Vagina (tissue), 2 donors: Measurements from ENCODE around the gene ZNF780A. TPM values are rescaled to one million over a fixed set of nuclear protein-coding genes. Genes with fewer than 3 reads are reported as not detected.
A peak's percentile ranks its signal among the peaks of the same experiment; 100 is the strongest.
"Not testable (repeated sequence)": the region's sequence is repeated elsewhere in the genome, so short reads cannot be mapped to it uniquely, and the experiment has no call there.

ENCODE experiments used
- DNase-seq, 2 donors: peaks; one replicate each; pipeline ENCODE4 v3.0.0-alpha.2; 2017; ENCODE audit errors: extremely low spot score in 2 of 2
- H3K27ac ChIP-seq: fragments of 200-600 bp; sonication (generic); one replicate; pipeline ENCODE4 v1.5.1; 2019
- H3K27me3 ChIP-seq: fragments of 200-600 bp; sonication (generic); one replicate; pipeline ENCODE4 v1.5.1; 2019
- H3K36me3 ChIP-seq, 2 donors: fragments of 200-600 bp; sonication (generic); one replicate each; pipeline ENCODE4 v1.5.1; 2017 to 2019
- H3K4me1 ChIP-seq: fragments of 200-600 bp; sonication (generic); one replicate; pipeline ENCODE4 v1.5.1; 2019
- H3K4me3 ChIP-seq, 2 donors: fragments of 200-600 bp; sonication (generic); 1 replicate in 1 of 2; 2 replicates in 1 of 2; pipeline ENCODE4 v1.5.1; 2016 to 2019
- H3K9me3 ChIP-seq: fragments of 200-600 bp; sonication (generic); one replicate; pipeline ENCODE4 v1.5.1; 2019
- POLR2A ChIP-seq, 2 donors: fragments of 450-650 bp; IDR thresholded peaks; one replicate each; pipeline ENCODE4 v1.6.1; 2017; ENCODE audit warnings: antibody characterized with exemption in 2 of 2, mild to moderate bottlenecking in 2 of 2, moderate library complexity in 2 of 2
- POLR2AphosphoS5 ChIP-seq, 2 donors: sonication (generic); formaldehyde crosslinking; IDR thresholded peaks; one replicate each; pipeline ENCODE4 v1.9.0; 2017; ENCODE audit warnings: antibody characterized with exemption in 2 of 2, mild to moderate bottlenecking in 2 of 2, low read depth in 1 of 2; ENCODE audit not compliant: insufficient read depth in 1 of 2
- intact Hi-C: fragments of 100-400 bp; cut with DNase I; formaldehyde crosslinking; loops from one replicate; pipeline ENCODE4 v1.15.1; 2023
- total RNA-seq: library from RNA; depleted of rRNA; stranded (reverse); fragments of >200 nt; gene quantifications from one replicate; pipeline ENCODE4 v1.2.3, GENCODE V29; 2016
- TF ChIP-seq, protein P1 (sequence below), 3 experiments: fragments of 450-650 bp in 2 of 3; fragments of 200-600 bp in 1 of 3; sonication (generic) in 1 of 3; IDR thresholded peaks; one replicate each; pipeline ENCODE4 v1.5.1; 2017 to 2019; ENCODE audit warnings: antibody characterized with exemption in 3 of 3, mild to moderate bottlenecking in 2 of 3, moderate library complexity in 2 of 3

ZNF780A gene
- total RNA-seq, 1 donor from 2014 or later = 18.7 TPM

DNA sequence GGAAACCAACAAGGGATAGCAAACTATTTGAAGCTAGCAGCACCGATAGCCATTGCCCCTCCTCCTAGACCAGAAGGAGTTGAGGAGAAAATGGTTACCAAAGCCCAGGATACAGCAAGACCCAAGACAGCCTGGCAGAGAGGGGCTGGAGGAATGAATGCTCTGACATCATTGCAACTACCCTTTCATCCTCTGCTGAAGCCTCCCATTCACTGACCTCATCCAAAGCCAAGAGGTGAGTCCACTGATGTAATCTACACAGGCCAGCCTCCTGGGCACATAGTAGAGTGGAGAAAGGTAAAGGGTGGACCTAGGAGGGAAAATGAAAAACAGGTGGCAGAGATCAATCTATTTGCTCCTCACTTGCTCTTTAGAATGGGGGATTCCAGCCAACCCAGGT is 42.7 kb upstream of the ZNF780A start:
- Histone ChIP-seq H3K4me3 (no peak overlapping the region), H3K9me3 (no peaks in the 10 kb centered on the region), H3K36me3 (no peaks in the 10 kb centered on the region), H3K27me3 (no peaks in the 10 kb centered on the region), H3K4me1 (no peaks in the 10 kb centered on the region), H3K27ac (no peak overlapping the region)
- DNase-seq = peak in 1 of 2 donors; percentile 3
- intact Hi-C loops = no loop called here
- TF ChIP-seq, protein P1, sequence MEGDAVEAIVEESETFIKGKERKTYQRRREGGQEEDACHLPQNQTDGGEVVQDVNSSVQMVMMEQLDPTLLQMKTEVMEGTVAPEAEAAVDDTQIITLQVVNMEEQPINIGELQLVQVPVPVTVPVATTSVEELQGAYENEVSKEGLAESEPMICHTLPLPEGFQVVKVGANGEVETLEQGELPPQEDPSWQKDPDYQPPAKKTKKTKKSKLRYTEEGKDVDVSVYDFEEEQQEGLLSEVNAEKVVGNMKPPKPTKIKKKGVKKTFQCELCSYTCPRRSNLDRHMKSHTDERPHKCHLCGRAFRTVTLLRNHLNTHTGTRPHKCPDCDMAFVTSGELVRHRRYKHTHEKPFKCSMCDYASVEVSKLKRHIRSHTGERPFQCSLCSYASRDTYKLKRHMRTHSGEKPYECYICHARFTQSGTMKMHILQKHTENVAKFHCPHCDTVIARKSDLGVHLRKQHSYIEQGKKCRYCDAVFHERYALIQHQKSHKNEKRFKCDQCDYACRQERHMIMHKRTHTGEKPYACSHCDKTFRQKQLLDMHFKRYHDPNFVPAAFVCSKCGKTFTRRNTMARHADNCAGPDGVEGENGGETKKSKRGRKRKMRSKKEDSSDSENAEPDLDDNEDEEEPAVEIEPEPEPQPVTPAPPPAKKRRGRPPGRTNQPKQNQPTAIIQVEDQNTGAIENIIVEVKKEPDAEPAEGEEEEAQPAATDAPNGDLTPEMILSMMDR (IDR thresholded peaks at IDR 0.05) = no peak
- TF ChIP-seq POLR2AphosphoS5 (IDR thresholded peaks at IDR 0.05; ENCODE audit: insufficient read depth in 1 of 2, low read depth in 1 of 2) (no peak), POLR2A (IDR thresholded peaks at IDR 0.05) (no peak)

GRCh38 chr19:40130013-40130412 is 39.3 kb upstream of the ZNF780A start:
- H3K27me3 ChIP-seq = no peaks in the 10 kb centered on the region

DNA sequence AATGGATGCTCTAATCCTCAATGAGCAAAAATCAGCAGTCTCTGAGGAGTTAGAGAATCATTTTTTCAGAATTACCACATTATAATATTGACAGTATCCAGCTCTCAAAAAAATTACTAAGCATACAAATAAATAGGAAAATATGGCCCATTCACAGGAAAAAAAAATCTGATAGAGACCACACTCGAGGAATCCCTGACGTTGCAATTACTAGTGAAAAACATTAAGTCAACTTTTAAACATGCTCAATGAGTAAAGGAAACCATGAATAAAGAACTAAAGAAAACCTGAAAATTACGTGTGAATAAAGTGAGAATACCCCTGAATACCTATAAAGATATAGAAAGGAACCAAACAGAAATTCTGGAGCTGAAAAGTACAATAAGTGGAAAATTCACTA is 38.7 kb upstream of the ZNF780A start:
- TF ChIP-seq POLR2AphosphoS5 (IDR thresholded peaks at IDR 0.05; ENCODE audit: insufficient read depth in 1 of 2, low read depth in 1 of 2) = no peak
- TF ChIP-seq, protein P1 (IDR thresholded peaks at IDR 0.05) = no peak
- TF ChIP-seq POLR2A (IDR thresholded peaks at IDR 0.05) = no peak
- intact Hi-C loops = no loop called here
- no peak overlapping the region for H3K4me3 ChIP-seq
- H3K9me3 ChIP-seq = no peaks in the 10 kb centered on the region
- H3K4me1 ChIP-seq = no peaks in the 10 kb centered on the region
- no peak overlapping the region for H3K27ac ChIP-seq
- no peaks in the 10 kb centered on the region for H3K36me3 ChIP-seq
- no peak for DNase-seq
- no peaks in the 10 kb centered on the region for H3K27me3 ChIP-seq

More at GRCh38 chr19:40130013-40130412, 39.3 kb upstream of the ZNF780A start:
- intact Hi-C loops = no loop called here
- no peak overlapping the region for H3K4me3 ChIP-seq
- TF ChIP-seq, protein P1 (IDR thresholded peaks at IDR 0.05) = no peak
- TF ChIP-seq POLR2AphosphoS5 (IDR thresholded peaks at IDR 0.05; ENCODE audit: insufficient read depth in 1 of 2, low read depth in 1 of 2) (no peak), POLR2A (IDR thresholded peaks at IDR 0.05) (no peak)
- no peaks in the 10 kb centered on the region for H3K36me3 ChIP-seq
- H3K9me3 ChIP-seq = no peaks in the 10 kb centered on the region
- no peak overlapping the region for H3K27ac ChIP-seq
- no peak for DNase-seq
- H3K4me1 ChIP-seq = no peaks in the 10 kb centered on the region

- H3K9me3 ChIP-seq = no peaks in the 10 kb centered on the region
- no peaks in the 10 kb centered on the region for H3K4me1 ChIP-seq
- H3K4me3 ChIP-seq = no peak overlapping the region
- DNase-seq = no peak
- no peaks in the 10 kb centered on the region for H3K36me3 ChIP-seq
- no peaks in the 10 kb centered on the region for H3K27me3 ChIP-seq
- TF ChIP-seq, protein P1 (IDR thresholded peaks at IDR 0.05) = no peak
- TF ChIP-seq POLR2A (IDR thresholded peaks at IDR 0.05) (no peak), POLR2AphosphoS5 (IDR thresholded peaks at IDR 0.05; ENCODE audit: insufficient read depth in 1 of 2, low read depth in 1 of 2) (no peak)
- H3K27ac ChIP-seq = no peak overlapping the region
- intact Hi-C loops = no loop called here
Measured at GRCh38 chr19:40128991-40129390, 38.2 kb upstream of the ZNF780A start.

- no peak for TF ChIP-seq POLR2A (IDR thresholded peaks at IDR 0.05)
- no peak for TF ChIP-seq POLR2AphosphoS5 (IDR thresholded peaks at IDR 0.05; ENCODE audit: insufficient read depth in 1 of 2, low read depth in 1 of 2)
- TF ChIP-seq, protein P1 (IDR thresholded peaks at IDR 0.05) = no peak
- intact Hi-C loops = no loop called here
- DNase-seq = no peak
Measured at GRCh38 chr19:40119380-40119779, 28.6 kb upstream of the ZNF780A start.

DNA sequence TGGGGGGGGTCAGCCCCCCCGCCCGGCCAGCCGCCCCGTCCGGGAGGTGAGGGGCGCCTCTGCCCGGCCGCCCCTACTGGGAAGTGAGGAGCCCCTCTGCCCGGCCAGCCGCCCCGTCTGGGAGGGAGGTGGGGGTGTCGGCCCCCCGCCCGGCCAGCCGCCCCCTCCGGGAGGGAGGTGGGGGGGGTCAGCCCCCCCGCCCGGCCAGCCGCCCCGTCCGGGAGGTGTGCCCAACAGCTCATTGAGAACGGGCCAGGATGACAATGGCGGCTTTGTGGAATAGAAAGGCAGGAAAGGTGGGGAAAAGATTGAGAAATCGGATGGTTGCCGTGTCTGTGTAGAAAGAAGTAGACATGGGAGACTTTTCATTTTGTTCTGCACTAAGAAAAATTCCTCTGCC is 27.9 kb upstream of the ZNF780A start:
- intact Hi-C loops, H3K27ac ChIP-seq, H3K9me3 ChIP-seq, H3K4me1 ChIP-seq, H3K4me3 ChIP-seq, H3K27me3 ChIP-seq, DNase-seq, H3K36me3 ChIP-seq: not testable (repeated sequence)

More at GRCh38 chr19:40119380-40119779, 28.6 kb upstream of the ZNF780A start:
- no peak overlapping the region for H3K27ac ChIP-seq
- no peaks in the 10 kb centered on the region for H3K36me3 ChIP-seq
- H3K27me3 ChIP-seq = no peaks in the 10 kb centered on the region
- H3K9me3 ChIP-seq = no peaks in the 10 kb centered on the region
- H3K4me3 ChIP-seq = no peak overlapping the region
- no peaks in the 10 kb centered on the region for H3K4me1 ChIP-seq
